Activated CD4-positive, alpha-beta T cell treated with anti-CD3 and anti-CD28 coated beads for 48 hours (primary cell): ENCODE data around the gene POU5F1.

Experiments
- DNase-seq: peaks from one replicate; pipeline ENCODE4 v3.0.0-alpha.2; 2020

POU5F1 gene

DNA sequence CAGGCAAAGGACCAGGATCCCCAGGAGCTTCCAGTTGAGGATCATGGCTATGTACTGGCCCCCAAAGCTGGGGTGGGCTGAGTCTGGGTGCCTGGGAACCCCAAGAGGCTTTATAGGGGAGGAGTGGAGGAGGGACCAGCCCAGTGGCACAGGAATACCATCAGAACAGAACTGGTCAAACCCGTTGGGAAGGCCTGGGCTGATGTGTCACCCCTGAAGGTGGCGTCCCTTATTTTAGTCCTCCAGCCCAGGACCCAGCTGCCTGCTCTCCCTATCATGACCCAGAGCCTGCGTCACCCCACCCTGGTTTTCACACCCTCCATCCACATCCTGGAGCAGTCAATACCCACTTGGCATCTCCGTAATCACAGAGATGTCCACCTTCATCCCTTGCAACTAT, 31.5 kb downstream of the POU5F1 start, which contains the start of gene PSORS1C2:
TSS of gene PSORS1C2 (minus strand) at position 85 of the 400 bp plus-strand sequence. CDS start at position 45, 40 bp downstream.
- DNase-seq, result no peak

DNA sequence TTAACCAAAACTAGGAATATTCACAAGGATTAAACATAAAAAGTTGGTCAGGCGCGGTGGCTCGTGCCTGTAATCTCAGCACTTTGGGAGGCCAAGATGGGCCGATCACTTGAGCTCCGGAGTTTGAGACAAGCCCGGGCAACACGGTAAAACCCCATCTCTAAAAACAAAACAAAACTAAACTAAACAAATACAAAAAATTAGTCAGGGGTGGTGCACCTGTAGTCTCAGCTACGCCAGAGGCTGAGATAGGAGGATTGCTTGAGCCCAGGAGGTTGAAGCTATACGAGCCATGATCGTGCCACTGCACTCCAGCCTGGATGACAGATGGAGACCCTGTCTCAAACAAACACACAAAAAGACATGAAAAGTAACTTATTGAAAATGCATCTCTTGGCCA, 34.8 kb downstream of the POU5F1 start:
- no peak for DNase-seq

DNA sequence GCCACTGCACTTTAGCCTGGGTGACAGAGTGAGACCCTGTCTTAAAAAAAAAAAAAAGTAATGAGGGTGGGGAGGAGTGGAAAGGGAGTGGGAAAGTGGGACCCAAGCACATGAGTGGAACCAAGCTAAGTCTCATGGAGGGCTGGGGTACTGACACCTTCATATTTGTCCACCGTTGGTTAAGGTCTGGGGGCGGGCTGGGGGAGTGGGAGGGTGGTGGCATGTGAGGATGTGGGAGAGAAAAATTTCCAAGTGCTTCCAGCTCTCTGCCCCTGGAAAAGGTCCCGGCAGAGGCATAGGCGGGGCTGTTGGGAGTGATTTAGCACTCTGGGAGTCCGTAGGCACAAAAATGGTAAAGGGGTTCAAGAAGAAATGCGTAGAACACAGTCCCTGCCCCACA, 37.7 kb downstream of the POU5F1 start:
- no peak for DNase-seq

DNA sequence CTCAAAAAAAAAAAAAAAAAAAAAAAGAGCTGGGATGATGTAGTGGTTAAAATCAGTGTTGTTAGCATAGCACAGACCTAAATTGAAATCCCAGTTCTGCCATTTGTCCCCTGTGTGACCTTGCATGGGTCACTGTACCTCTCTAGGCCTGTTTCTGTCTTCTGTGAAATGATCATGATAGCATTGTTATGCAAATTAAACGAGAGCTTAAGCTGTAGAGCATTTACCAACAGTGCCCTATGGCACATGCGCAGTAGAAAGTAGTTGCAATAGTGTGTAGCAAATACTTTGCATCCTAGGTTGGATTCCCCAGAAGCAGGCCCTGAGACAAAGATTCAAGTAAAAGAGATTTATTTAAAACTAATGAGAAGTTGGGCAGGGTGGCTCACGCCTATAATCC, 38.9 kb downstream of the POU5F1 start:
- DNase-seq, result no peak

DNA sequence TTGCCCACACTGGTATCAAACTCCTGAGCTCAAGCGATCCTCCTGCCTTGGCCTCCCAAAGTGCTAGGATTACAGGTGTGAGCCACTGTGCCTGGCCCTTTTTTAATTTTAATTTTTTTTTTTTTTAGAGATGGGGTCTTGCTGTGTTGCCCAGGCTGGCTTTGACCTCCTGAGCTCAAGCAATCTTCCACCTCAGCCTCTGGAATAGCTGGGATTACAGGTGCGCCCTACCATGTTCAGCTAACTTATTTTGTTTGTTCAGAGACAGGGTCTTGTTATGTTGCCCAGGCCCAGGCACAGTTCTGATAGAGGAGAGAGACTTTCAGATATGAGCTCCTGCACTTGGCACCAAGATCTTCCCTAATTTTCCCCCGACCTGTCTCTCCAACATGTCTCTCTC, 39.7 kb downstream of the POU5F1 start:
- DNase-seq, result no peak

DNA sequence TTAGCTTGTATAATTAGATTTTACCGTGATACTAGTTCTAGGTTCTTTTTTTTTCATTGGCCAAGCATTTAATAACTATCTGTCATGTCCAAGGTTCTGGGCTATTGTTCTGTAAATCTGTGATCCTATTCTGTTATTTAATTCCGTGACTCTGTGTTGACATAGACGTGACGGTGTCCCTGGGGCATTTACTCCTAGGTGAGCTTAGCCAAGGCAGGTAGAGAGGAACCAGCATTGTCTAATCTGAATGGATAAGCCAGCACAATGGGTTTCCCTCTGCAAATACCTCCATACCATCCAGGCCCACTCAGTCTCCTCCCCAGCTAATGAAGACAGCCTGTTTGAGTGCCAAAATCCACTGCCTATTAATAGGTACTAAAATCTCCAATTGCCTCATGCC, 41.4 kb downstream of the POU5F1 start:
- no peak for DNase-seq

DNA sequence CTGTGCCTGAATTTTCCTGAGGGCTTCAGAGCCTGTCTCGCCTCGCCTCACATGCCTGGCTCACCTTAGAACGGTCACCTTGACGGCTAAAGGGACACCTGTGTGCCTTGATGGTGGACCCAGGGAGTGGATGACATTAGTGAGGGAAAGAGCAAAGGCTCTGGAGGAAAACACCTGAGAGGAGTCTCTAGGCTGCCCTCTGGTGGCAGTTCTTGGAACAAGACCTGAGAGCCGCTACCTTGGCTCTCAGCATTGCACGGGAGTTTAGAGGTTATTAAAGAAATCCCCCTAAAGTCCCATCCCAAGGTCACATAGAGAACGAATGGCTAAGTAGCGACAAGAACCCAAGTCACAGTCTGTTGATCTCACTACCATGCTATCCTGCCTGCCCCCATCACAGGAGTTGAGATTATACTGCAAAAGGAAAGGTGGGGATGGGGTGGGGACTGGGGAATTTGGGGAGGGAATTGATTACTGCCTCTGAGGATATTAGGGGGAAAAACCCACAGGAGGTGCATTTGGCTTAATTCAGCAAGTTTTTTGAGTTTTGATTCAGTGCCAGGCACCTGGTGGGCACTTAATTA, 42.3 kb downstream of the POU5F1 start:
- DNase-seq, result peak; percentile 81

DNA sequence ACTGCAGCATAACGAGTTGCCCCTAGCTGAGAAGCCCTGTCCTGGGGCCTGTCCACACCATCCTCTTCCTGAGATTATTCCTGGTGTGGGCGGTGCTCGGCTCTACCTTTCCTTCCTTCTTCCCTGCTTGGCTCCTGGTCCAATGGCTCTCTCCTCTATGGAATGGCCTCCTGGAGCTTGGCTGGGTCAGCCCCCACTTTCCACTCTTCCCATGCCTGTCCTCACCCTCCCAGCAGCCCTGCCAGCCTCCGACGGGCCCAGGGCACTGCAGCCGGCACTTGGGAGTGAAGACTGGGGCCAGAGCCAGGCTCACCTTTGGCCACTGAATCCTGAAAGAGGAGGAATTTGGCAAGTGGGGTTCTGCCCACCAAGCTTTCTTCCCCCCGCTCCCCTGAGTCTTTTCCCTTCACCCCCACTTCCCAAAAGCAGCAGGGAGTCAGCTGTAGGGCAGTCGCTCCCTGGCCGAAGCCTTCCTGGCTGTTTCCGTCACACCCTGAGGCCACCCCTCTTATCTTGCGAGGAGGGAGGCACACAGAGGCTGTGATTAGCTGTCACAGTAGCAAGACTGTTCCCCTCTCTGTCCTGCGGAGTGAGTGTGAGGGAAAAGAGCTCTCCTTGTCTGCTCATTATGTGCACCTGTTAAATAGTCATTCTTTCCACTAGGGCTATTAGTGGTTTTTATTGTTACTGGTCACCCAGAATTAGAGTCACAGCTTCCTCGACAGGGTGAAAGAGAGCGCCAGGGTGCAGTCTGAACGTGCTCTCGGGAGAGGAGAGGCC, 43.9 kb downstream of the POU5F1 start:
- no peak for DNase-seq

DNA sequence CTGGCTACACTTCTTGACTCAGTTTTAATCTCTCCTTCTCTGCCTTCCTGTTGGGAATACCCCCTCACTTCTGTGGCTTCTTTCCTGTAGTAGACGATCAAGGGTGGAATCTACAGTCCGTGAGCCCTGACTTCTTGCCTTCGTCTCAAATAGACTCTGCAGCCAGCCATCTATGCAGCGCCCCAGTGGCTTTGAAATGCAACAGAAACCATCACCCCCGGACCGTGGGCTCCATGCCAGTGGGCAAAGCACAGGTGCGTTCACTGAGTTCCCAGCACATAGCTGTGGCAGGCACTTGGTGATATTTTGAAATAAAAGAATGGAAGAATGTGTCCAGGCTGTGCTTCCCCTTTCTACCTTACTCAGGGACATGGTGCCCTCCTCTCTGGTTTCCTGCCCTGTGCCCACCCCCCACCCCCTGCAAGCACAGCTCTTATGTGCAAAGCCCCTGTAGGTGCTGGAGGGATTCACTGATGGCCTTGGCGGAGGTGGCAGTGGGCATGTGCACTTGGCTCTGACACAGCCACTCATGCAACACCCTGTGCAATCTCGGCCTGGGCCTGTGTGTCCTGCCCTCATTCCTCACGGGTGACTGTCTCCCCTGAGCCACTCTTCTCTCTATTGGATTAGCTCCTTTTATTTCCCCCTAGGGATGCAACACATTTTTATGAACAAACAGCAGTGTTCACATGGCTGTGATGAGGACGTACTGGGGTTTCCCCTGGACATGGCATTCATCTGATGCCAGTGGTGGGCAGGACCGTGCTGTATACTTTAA, 44.7 kb downstream of the POU5F1 start:
- DNase-seq, result no peak

DNA sequence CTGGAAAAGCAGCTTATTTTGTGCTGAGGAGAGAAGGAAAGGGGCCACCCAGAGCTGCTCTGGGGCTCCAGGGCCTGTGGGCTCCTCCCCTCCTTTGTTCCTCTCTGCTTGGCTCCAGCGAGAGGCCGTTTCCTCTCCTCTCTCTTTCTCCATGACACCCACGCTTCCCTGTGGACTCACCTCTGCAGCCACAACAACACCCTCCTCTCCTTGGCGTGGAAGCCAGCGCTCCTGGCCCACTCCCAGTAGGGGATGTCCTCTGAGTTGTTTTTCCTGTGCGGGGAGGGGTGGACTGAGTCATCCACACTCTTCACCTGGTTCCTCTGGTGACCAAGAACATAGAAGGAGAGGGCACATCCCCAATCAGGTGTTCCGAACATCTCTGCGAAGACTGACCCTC, 45.3 kb downstream of the POU5F1 start:
- DNase-seq, result no peak

DNA sequence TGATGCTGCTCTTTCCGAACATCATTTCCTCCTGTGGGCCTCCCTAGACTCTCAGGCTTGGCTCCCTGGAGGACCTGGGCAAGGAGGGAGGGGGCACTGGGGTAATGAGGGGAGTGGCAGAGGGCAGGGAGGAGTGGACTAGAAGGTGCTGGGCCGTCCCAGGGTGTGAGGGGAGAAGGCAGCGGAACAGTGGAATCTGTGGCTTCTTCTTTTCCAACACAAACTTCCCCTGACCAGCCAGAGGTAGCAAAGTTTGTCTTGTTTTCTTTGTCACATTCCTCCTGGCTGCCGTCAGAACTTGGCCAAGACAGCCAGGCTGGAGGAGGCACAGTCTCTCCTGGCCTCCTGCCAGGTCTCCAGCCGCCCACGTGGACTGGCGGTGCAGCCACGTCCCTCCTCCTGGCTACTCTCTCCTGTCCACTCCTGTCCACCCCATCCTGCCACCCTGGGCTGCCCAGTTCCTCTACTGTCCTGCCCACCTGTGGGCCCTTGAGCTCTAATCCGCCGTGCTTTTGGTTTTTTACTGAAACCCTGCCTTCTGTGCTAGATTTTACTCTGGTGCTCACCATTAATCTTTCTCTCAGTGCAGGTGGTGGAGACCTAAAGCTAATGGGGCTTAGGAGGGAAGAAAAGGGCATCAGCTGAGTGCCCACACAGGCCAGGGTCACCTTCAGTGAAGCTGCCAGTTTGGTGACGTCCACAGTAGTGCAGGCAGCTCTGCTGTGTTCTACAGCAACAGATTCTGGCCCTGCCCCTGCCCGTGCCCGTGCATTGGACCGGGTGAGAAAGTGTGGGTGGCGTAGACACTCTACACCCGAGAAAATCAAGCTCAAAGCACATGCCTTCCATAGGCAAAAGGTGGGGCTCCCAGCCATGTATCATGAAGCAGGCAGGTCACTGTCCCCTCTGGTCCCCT, 47.4 kb downstream of the POU5F1 start:
- no peak for DNase-seq

DNA sequence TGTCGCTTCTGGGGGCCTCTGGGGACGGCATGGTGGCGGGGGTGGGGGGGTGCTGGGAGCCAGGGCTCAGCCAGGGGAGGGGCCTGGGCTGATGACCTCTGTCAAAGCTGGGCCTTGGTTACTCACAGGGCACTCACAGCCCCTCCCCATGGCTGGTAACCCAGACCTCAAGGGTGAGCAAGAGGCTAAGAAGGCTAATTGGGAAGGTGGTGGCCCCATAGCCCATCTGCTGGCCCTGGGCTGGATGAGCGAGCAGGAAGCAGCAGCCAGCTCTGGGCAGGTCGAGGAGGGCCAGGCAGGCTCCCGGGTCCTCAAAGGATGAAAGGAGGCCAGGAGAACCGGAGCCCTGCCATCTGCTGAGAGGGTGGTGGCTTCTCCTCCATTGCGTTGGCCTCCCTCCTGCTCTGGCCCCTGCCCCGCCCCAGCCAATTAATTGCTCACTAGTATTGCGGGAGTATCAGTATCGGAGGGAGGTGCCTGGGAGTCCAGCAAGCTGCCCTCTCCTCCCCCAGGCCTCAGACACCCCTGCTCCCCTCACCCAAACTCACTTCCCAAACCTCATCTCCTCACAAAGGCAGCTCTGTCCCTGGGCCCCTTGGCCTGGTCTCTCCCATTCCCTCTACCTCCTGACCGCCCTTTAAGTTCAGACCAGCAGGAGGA, 49.2 kb downstream of the POU5F1 start:
- DNase-seq, result no peak

DNA sequence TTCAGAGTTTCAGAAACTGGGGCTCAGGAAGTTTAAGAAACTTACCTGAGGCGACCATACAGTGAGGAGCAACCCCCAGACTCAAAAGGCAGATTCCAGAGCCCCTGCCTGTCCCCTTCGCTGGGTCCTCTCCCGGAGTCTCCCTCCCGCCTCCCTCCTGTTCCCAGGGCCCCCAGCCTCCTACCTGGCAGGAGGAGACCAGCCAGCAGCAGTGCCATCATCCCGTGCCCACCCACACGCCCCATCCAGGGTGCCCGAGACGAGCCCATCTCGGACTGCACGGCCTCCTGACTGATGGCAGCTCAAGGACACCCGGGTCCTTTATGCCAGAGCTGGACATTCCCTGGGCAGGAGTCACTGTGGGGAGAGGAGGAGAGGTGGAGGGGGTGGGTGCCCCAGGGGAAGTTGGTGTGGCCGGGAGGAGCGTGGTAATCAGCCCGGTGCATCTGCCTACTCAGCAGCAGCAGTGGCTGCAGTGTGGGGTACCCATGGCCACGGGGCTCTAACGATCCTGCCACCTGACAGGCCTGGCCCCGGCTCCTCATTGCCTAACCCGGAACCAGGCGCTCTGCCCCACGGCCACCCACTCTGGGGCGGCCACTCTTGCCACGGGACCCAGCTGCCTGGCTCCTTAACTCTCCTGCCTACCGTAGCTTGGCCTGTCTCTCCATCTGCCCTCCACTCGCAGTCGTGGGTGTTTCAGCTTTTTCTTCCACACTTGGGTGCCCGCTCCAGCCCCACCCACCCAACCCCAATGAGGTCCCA, 50.1 kb downstream of the POU5F1 start, which contains the start of gene CDSN:
TSS of gene CDSN (minus strand) at position 296 of the 765 bp plus-strand sequence. CDS start at position 269, 27 bp downstream.
- no peak for DNase-seq

DNA sequence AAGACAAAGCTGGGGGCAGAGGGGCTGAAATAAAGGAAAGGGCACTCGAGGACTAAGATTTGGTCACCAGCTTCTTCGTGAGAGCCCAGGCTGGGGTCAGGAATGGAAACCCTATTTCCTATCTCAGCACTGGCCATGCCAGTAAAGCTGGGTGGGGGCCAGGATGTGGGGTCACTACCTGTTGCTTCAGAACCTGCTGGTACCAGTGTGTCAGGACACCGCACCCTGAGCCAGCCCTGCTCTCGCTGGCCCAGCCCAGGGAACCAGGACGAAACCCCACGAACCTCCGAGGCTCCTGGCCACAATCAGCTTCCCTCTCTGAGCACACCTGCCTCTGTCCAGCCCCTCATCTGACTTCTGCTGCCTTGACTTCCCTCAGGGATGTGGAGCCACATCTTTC, 52.3 kb downstream of the POU5F1 start:
- no peak for DNase-seq

DNA sequence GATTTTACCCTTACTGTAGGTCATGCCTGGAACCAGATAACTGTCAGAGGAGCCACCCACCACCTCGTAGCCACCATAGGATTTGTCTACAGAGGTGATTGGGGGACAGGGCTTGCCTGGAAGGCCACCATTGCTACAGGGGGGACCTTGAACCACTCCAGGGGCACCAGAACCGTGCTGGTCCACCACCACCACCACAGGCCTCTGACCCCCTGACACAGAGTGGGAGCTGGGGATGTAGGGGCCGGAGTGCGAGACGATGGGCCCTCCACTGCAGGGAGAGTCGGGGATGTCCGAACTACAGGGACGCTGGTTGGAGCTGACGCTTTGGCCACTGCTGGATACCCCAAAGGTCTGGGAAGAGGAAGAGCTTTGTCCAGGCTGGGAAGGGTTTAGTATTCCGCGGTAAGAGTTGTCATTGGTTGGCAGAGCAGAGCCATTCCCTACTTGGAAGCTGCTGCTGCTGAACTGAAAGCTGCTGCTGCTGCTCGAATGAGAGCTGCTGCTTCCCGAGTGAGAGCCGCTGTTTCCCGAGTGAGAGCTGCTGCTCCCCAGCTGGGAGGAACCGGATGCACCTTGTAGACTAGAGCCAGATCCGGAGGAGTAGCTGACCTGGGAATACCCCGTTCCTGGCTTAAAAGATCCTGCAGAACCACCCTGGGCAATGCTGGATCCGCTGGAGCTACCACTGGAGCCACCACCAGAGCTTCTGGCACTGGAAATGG, 53.7 kb downstream of the POU5F1 start:
- no peak for DNase-seq

DNA sequence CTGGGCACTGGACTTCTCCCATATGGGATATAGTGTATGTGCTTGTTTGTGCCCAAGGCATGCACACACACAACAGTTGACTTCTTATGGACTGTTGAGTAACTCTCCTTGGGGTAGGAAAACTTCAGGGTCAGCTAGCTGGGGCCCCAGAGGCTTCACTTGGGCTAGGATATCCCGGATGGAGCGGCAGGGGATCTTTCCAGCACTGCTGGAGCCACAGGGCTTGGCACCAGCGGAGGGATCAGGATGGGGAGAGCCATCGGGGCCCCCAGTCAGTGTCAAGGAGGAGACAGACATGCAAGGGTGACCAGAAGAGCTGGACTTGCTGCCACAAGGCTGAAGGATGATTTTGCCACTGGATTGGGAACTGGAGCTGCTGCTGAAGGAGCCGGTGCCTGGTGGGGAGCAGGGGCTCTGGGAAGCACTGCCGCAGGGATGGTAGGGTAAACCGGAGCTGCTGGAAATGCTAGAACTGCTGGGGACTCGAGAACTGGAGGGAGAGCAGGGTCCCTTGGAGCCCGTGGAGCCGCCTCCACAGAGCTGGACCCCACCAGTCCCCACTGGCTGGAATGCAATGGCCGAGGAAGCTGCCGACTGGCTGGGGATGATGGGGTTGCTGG, 54.4 kb downstream of the POU5F1 start:
- DNase-seq, result no peak

DNA sequence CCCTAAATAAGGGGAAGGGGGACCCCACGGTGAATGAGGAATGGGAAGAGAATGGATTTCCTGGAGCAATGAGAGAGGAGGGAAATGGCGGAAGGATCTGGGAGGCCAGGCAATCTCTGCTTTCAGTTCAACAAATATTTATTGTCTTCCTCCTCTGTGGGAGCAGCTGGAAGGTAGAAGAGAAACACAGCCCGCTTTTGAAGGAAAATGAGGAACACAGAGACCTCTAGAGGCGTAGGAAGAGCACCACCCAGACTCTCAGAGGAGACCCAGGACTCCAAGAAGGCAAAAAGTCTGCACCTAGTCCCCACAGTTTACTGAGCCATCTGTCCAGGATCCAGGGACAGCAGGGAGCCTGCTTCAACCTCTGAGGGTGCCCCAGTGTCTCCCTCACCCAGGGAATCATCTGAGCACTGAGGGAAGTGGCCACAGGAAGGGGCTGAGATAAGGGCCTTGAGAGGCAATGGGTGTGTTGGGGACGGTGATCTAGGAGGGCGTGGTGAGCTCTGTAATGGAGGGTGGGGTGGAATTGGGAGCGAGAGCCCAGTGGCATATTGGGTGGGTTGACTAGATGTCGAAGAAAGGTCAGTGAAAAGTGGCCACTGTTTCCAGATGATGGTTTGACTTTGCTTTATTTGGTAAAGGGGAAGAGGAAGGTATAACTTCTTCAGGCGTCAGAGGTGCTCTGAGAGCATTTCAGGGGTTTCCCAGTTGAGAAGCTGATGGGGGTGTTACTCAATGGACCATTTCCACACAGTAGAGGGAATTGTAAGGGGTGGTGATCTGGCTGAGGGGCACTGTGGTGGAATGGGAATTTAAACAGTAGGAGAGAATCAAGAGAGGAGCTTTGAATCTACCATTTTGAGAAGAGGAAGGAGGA, 55.3 kb downstream of the POU5F1 start:
- DNase-seq, result no peak

DNA sequence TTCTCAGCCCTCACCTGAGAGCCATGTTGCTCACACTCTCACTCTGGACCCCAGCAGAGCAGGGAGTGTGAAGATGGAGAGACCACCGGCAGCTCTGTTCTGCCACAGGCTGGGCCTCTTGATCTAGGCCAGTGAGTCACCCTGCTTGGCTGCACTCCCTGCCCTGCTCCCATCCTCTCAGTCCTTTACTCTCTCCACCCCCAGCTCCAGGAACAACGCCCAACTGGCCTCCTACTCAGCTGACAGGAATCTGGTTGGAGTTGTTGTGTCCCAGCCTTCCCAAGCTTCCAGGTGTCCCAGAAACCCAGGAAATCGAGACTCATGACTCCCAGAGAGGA, 56.0 kb downstream of the POU5F1 start, which contains the start of gene PSORS1C1:
TSS of gene PSORS1C1 (plus strand) at position 260 of the 338 bp plus-strand sequence. CDS start 14,833 bp downstream, outside the sequence.
- no peak for DNase-seq
